ENCODE results near the gene PCA3. TPM values are rescaled to one million over a fixed set of nuclear protein-coding genes. Genes with fewer than 3 reads are reported as not detected.
A peak's percentile ranks its signal among the peaks of the same experiment; 100 is the strongest.

The PCA3 gene
- total RNA-seq, 1 experiment from 2014 or later: not detected

DNA sequence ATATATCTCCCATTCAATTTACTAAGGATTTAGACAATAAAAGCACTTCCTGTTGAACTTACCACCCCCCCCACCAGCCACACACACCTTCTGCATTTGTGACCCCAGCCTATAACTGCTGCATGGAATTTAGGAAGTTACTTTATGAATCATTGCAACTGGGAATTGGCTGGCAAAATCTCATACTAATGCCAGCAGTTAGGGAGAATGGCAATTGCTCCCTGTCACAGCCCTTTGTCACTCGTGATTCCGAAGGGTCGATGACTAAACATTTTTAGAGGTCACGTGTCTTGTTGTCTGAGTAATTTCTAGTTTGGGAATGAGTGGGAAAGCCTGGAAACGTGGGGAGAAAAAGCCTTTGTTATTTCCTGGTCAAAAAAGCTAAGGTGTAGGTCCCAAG, 46.6 kb upstream of the PCA3 start:
- no peak for TF ChIP-seq ZNF396 (CRISPR knock-in tag; IDR thresholded peaks at IDR 0.05; ENCODE audit: borderline replicate concordance)
- TF ChIP-seq GRHL2 (CRISPR knock-in tag; IDR thresholded peaks at IDR 0.05; ENCODE audit: insufficient replicate concordance, severe bottlenecking): no peak
- Mint-ChIP-seq H3K27ac (no peak overlapping the region), H3K4me3 (no peak overlapping the region), H3K36me3 (no peaks in the 10 kb centered on the region), H3K4me1 (peaks cover 9% of the 10 kb centered on the region), H3K9me3 (no peaks in the 10 kb centered on the region), H3K27me3 (ENCODE audit: low read depth) (no peaks in the 10 kb centered on the region)
- POLR2A ChIA-PET: no interaction called here
- CTCF ChIA-PET: no interaction called here
- no peak for DNase-seq (ENCODE audit: low spot score)
- no peak for ATAC-seq

DNA sequence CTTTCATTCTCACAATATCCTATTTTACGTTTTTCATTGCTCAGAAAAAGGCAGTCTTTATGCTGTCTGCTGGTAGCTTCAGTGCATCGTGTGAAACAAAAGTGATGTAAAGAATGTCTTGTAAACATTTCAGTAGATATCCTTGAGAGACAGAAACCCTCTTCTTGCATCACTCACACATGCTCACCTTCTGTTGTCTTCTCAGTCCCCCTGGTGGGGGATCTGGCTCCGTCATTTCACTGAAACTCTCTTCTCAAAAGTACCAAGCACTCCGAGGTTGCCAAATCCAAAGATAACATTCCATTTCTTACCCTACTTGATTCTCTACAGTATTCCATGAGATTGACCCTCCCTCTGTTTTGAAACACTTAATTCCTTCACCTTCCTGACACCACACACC, 46.1 kb upstream of the PCA3 start:
- TF ChIP-seq ZNF219 (CRISPR knock-in tag; IDR thresholded peaks at IDR 0.05; ENCODE audit: borderline replicate concordance): no peak
- no peak for TF ChIP-seq MYBL2 (CRISPR knock-in tag; IDR thresholded peaks at IDR 0.05)
- TF ChIP-seq, protein P1, sequence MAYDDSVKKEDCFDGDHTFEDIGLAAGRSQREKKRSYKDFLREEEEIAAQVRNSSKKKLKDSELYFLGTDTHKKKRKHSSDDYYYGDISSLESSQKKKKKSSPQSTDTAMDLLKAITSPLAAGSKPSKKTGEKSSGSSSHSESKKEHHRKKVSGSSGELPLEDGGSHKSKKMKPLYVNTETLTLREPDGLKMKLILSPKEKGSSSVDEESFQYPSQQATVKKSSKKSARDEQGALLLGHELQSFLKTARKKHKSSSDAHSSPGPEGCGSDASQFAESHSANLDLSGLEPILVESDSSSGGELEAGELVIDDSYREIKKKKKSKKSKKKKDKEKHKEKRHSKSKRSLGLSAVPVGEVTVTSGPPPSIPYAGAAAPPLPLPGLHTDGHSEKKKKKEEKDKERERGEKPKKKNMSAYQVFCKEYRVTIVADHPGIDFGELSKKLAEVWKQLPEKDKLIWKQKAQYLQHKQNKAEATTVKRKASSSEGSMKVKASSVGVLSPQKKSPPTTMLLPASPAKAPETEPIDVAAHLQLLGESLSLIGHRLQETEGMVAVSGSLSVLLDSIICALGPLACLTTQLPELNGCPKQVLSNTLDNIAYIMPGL (CRISPR knock-in tag; IDR thresholded peaks at IDR 0.05): no peak
- no peak for TF ChIP-seq JUN (CRISPR knock-in tag; IDR thresholded peaks at IDR 0.05)
- POLR2A ChIA-PET: no interaction called here
- Mint-ChIP-seq H3K36me3 (no peaks in the 10 kb centered on the region), H3K9me3 (no peaks in the 10 kb centered on the region), H3K4me1 (peaks cover 9% of the 10 kb centered on the region), H3K27me3 (ENCODE audit: low read depth) (no peaks in the 10 kb centered on the region), H3K4me3 (no peak overlapping the region), H3K27ac (no peak overlapping the region)
- DNase-seq (ENCODE audit: low spot score): peak; percentile 18
- CTCF ChIA-PET: no interaction called here
- peak; percentile 53 for ATAC-seq

DNA sequence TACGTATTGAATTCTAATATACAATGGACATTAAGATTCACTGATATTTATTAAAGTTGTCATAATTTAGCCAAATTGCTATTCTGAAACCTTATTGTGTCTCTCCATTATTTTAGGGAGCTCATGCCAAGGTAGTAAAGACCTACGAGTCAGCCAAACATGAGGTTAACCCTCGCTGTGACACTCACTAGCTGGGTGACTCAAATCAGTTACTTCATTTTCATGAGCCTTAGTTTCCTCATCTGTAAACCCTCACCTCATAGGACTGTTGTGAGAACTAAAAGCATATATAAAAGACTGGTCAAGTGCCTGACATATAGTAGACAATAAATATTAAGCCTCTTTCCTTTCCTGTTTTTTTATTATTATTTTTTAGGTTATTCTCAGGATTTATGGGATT, 44.0 kb upstream of the PCA3 start:
- H3K9me3 Mint-ChIP-seq: no peaks in the 10 kb centered on the region
- no peaks in the 10 kb centered on the region for H3K27me3 Mint-ChIP-seq (ENCODE audit: low read depth)
- H3K4me3 Mint-ChIP-seq: no peak overlapping the region
- TF ChIP-seq, protein P2, sequence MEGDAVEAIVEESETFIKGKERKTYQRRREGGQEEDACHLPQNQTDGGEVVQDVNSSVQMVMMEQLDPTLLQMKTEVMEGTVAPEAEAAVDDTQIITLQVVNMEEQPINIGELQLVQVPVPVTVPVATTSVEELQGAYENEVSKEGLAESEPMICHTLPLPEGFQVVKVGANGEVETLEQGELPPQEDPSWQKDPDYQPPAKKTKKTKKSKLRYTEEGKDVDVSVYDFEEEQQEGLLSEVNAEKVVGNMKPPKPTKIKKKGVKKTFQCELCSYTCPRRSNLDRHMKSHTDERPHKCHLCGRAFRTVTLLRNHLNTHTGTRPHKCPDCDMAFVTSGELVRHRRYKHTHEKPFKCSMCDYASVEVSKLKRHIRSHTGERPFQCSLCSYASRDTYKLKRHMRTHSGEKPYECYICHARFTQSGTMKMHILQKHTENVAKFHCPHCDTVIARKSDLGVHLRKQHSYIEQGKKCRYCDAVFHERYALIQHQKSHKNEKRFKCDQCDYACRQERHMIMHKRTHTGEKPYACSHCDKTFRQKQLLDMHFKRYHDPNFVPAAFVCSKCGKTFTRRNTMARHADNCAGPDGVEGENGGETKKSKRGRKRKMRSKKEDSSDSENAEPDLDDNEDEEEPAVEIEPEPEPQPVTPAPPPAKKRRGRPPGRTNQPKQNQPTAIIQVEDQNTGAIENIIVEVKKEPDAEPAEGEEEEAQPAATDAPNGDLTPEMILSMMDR (IDR thresholded peaks at IDR 0.05): no peak
- TF ChIP-seq, protein P3, sequence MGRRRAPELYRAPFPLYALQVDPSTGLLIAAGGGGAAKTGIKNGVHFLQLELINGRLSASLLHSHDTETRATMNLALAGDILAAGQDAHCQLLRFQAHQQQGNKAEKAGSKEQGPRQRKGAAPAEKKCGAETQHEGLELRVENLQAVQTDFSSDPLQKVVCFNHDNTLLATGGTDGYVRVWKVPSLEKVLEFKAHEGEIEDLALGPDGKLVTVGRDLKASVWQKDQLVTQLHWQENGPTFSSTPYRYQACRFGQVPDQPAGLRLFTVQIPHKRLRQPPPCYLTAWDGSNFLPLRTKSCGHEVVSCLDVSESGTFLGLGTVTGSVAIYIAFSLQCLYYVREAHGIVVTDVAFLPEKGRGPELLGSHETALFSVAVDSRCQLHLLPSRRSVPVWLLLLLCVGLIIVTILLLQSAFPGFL (CRISPR knock-in tag; IDR thresholded peaks at IDR 0.05; ENCODE audit: borderline replicate concordance): no peak
- TF ChIP-seq HMGA2 (CRISPR knock-in tag; IDR thresholded peaks at IDR 0.05) (no peak), ZNF416 (CRISPR knock-in tag; IDR thresholded peaks at IDR 0.05) (no peak), ZNF232 (CRISPR knock-in tag; IDR thresholded peaks at IDR 0.05) (no peak)
- TF ChIP-seq, protein P4, sequence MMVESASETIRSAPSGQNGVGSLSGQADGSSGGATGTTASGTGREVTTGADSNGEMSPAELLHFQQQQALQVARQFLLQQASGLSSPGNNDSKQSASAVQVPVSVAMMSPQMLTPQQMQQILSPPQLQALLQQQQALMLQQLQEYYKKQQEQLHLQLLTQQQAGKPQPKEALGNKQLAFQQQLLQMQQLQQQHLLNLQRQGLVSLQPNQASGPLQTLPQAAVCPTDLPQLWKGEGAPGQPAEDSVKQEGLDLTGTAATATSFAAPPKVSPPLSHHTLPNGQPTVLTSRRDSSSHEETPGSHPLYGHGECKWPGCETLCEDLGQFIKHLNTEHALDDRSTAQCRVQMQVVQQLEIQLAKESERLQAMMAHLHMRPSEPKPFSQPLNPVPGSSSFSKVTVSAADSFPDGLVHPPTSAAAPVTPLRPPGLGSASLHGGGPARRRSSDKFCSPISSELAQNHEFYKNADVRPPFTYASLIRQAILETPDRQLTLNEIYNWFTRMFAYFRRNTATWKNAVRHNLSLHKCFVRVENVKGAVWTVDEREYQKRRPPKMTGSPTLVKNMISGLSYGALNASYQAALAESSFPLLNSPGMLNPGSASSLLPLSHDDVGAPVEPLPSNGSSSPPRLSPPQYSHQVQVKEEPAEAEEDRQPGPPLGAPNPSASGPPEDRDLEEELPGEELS (CRISPR knock-in tag; IDR thresholded peaks at IDR 0.05): no peak
- DNase-seq (ENCODE audit: low spot score): no peak
- POLR2A ChIA-PET: no interaction called here
- CTCF ChIA-PET: no interaction called here
- no peak overlapping the region; the same call in 1 of the 2 replicates for H3K27ac Mint-ChIP-seq
- H3K4me1 Mint-ChIP-seq: peaks cover 9% of the 10 kb centered on the region
- H3K36me3 Mint-ChIP-seq: no peaks in the 10 kb centered on the region
- ATAC-seq: no peak

DNA sequence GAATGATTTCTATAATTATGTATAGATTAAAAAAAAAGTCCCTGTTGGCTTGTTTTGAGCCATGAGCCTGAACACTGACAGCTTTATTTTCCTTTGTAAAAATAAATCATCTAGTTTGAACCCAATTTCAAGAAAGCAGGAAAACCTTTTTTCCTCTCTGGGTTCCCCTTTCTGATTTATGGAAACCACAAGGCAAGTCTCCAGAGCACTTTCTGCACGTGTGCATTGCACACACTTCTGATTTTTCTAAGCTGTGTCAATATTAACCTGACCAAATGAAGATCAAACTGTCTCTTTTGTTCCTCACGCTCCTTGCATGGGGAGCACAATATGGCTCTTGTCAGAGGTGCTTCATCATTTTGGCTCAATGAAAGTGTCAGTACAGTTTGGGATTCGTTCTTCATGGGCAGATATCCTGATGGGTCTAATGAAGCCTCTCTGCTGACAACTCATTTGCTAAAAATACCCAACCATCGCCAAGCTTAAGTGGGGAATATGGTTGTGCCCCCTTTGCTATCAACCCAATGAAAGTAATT, 39.2 kb upstream of the PCA3 start:
- H3K4me3 Mint-ChIP-seq: no peak overlapping the region

More for the DNA sequence above, 39.2 kb upstream of the PCA3 start:
- no peak overlapping the region for H3K27ac Mint-ChIP-seq
- no peaks in the 10 kb centered on the region for H3K27me3 Mint-ChIP-seq (ENCODE audit: low read depth)
- ATAC-seq (no peak), DNase-seq (ENCODE audit: low spot score) (no peak)
- H3K4me1 Mint-ChIP-seq: no peaks in the 10 kb centered on the region
- H3K36me3 Mint-ChIP-seq: no peaks in the 10 kb centered on the region
- POLR2A ChIA-PET: no interaction called here
- no peaks in the 10 kb centered on the region for H3K9me3 Mint-ChIP-seq
- TF ChIP-seq ZNF317 (CRISPR knock-in tag; IDR thresholded peaks at IDR 0.05; ENCODE audit: borderline replicate concordance, low read depth) (no peak), ELF4 (CRISPR knock-in tag; IDR thresholded peaks at IDR 0.05; ENCODE audit: low read depth) (no peak)
- TF ChIP-seq, protein P5, sequence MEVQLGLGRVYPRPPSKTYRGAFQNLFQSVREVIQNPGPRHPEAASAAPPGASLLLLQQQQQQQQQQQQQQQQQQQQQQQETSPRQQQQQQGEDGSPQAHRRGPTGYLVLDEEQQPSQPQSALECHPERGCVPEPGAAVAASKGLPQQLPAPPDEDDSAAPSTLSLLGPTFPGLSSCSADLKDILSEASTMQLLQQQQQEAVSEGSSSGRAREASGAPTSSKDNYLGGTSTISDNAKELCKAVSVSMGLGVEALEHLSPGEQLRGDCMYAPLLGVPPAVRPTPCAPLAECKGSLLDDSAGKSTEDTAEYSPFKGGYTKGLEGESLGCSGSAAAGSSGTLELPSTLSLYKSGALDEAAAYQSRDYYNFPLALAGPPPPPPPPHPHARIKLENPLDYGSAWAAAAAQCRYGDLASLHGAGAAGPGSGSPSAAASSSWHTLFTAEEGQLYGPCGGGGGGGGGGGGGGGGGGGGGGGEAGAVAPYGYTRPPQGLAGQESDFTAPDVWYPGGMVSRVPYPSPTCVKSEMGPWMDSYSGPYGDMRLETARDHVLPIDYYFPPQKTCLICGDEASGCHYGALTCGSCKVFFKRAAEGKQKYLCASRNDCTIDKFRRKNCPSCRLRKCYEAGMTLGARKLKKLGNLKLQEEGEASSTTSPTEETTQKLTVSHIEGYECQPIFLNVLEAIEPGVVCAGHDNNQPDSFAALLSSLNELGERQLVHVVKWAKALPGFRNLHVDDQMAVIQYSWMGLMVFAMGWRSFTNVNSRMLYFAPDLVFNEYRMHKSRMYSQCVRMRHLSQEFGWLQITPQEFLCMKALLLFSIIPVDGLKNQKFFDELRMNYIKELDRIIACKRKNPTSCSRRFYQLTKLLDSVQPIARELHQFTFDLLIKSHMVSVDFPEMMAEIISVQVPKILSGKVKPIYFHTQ (CRISPR knock-in tag; IDR thresholded peaks at IDR 0.05): no peak
- CTCF ChIA-PET: no interaction called here

Data from WTC11 (cell line).